GM21367 (cell line): ENCODE measurements around the gene GPC6.
"Not testable (repeated sequence)": the region's sequence is repeated elsewhere in the genome, so short reads cannot be mapped to it uniquely, and the experiment has no call there.

Experiments used
- ATAC-seq: cut with Tn5 transposase; IDR thresholded peaks from one replicate; pipeline ENCODE4 v1.9.1; 2021; ENCODE audit not compliant: unreplicated experiment

GPC6 gene

DNA sequence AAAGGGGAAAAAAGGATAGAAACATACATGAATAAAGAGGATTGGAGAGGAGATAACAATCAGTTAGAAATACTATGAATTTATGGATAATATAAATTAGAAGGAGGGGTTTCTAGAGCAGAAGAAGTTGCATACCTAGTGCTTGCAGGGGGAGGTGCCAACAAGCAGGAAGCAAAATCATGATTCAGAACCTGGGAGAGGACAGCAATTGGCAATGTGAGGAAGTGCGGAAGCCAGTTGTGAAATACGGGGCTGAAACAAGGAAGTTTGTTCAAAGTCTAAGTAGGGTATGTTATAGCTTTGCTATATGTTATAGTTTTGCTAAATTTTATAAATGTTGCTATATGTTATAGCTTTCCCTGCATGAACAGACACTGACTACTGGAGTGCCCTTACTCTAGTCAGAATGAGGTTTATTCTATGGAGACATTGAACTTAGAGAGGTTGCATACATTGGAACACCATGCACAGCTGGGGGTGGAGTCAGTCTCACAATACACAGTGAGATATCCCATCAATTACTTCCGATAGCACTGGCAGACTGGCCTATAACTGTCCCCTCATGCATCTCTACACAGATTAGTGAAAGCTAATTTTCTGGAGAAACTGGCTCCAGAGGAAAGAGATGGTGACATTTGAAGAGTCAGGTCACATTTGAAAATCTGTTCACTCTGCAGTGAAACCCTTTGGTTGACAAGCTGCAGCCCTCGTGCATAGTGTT, 92.1 kb downstream of the GPC6 start:
- ATAC-seq, result no peak

DNA sequence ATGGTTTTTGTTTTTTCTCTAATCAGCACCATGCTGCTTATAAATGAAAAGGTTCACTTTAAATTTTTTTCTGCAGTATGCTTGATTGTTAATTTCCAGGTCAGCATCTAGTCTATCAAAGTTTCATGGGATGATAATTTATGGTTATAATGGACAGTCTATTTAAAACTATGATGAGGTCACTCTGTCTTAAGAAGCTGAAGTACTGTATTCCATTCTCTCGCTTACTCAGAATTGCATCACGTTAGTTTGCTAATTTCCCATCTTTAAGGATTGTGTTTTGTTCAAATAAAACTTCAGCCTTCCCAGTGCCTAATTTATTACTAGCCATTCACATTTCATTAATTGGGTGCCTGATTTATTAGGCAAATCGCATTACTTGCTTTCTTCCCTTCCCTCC, 94.3 kb downstream of the GPC6 start:
- no peak for ATAC-seq

GRCh38 chr13:93323880-93324279, 97.3 kb downstream of the GPC6 start:
- ATAC-seq, result not testable (repeated sequence)

DNA sequence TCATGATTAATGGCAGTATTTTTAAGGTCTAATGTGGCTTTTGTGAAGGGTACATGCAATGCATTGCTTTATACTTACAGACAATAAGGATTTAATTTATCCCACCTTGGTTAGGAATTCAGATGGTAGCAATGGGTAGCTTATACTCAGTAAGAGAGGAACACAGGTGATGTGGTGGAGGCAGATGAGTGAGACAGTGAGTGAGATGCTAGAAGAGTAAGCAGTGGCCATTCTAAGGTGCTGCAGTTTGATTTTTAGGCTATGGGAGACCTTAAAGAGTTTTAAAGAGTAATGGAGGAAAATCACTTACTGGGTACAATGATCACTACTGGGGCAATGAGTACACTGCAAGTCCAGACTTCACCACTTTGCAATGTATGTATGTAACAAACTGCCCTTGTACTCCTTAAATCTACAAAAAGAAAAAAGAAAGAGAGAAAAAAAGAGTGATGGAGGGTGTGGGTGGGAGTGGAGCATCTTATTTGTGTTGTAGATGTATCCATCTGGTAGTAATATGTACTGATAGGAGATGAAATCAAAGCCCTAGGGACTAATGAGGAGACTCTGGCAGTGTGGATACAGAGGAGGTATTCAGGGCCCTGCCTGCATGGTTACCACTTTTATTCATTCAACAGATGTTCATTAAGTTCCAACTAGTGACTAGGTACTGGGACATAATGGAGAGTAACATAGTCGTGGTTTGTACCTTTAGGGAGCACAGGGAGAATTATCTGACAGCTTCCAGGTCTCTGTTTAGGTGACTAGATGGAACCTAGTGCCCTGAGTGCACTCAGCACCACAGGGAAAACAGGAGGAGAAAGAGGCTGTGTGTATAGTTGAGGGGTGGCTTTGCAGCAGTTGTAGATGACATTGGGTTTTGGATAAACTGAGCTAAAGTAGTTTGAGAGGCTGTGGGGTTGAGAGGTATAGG, 99.0 kb downstream of the GPC6 start:
- ATAC-seq, result no peak

DNA sequence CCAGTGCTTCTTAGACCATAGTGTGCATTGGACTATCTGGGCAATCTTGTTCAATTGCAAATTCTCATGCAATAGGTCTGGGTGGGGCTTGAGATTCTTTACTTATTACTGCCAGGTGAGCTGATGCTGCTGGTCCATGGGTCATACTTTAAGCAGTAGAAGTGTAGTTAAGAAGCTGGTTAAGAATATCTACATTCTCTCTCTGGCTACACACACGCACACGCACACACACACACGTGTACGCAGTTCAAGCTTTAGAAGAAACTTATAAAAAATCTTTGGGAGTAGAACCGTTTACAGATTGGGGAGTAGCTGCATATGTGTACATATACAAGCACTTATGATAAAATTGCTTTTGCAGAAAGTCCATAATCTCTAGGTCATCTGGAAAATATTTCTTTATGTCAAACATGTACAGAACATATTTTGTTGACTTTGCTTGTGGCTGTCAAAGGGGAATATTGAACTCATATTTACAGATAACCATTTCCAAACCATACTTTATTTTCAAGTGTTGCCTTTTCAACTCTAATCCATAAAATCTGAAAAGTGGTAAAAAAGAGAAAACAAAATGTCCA, 99.7 kb downstream of the GPC6 start:
- no peak for ATAC-seq

DNA sequence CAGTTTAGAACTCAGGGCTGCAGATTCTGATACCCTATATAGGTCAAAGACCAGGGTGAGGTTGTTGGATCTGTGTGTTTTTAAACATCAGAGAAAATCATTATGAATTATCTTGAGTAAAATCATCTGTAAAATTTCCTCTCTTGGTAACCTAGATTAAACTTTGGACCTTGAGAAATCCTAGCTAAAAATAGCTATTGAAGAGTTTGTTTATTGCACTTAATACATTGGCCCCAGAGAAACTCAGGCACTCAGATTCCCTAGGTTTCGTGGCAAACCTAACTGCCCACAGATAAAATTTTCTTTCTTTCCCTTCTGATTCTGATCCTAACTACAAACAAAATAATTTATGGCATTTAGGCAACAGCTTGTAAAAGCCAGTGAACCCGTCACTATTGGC, 102.3 kb downstream of the GPC6 start:
- ATAC-seq, result no peak

- ATAC-seq, result no peak
Measured at GRCh38 chr13:93336728-93337127, 110.1 kb downstream of the GPC6 start.

DNA sequence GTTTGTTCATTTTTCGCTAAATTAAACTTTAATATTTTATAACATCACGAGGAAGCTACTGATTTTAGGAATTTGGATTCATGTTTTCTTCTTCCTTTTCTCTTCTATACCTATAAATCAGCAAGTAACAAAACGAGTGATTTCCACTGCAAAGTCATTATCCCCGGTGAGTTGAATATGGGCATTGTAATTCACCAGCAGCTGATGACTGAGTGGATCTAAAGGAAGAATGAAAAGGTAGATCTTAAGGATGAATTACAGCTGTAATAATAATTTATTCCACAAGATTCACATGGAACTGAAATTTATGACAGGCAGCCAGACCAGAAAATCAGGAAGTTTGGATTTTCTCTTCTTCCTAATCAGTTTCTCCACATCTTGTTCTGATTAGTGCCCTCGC, 111.4 kb downstream of the GPC6 start:
- no peak for ATAC-seq

- ATAC-seq, result no peak
Measured at GRCh38 chr13:93338906-93339305, 112.3 kb downstream of the GPC6 start.

DNA sequence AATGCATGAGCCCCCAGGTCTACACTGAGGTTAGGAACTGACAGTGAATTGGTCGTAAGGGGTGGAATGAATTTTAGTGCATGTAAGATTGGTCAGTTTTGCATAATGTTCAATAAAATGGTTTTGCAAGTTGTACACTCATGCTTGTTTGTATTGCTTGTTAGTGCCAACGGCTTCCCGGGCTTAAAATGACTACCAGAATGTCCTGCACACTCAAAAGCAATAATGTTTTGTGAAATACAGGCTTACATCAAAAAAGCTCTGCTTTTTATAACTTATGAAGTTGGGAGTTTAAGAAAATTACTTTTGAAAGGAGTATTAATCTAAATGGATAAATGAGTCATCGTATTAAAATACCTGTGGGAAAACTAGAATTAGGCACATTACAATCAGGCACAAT, 112.9 kb downstream of the GPC6 start:
- no peak for ATAC-seq

DNA sequence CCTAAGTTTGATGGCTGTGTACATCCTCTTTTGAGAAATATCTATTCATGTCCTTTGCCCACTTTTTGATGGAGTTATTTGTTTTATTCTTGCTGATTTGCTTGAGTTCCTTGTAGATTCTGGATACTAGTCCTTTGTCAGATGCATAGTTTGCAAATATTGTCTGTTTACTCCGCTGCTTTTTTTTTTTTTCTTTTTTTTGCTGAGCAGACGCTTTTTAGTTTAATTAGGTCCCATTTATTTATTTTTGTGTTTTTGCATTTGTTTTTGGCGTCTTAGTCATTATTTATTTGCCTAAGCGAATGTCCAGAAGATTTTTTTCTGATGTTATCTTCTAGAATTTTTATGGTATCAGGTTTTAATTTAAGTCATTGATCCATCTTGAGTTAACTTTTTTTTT, 114.9 kb downstream of the GPC6 start:
- no peak for ATAC-seq

DNA sequence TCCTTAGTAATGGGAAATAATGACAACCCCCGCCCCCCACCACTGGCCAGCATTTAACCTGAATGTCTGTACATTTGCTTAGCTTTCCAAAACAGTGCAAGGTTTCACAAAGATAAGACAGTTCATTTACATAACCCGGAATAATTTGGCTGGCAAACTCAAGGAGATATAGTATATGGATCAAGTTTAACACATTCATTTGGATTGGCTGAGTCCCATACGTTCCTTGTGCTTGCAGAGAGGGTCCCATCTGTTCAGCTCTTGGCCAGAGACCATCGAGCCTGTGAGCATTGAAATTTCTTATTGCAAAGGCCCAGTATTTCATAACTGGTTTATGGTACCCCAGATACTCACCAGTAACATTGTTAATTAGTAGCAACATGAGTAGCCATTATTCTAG, 116.5 kb downstream of the GPC6 start:
- no peak for ATAC-seq

GRCh38 chr13:93344048-93344705, 117.6 kb downstream of the GPC6 start:
- no peak for ATAC-seq

DNA sequence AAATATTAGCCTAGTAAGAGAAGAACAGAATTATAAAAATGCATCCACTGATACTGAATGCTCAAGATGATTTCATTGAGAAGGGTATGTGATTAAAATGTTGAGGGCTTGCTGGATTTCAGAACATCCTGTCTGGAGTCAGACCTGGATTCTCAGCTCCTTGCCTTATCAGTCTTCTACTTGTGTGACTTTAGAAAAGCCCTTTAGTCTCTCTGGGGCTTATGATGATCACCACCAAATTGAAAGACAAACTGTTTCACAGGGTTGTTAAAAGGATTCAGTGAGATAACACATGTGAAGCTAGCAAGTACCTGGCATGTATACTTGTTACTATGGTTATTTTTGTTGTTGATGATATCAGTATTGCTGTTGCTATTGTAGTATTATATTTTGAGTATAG, 118.4 kb downstream of the GPC6 start:
- no peak for ATAC-seq

DNA sequence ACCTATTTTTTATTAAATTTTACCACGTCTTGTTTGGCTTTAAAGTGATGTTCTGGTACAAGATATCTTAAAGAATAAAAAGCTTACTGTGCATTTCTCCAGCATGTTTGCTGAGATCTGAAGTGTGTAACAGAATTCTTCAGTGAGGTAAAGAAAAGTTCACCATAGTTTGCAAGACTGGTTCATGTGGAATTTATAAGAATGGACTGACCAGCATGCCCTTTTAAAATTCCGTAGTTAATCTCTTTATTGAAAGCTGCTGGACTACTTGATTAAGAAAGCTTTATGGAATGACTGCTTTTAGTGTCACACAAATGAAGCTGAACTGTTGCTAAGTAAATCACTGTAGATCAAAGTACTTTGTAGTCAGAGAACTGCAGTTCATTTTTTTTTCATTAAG, 119.2 kb downstream of the GPC6 start:
- no peak for ATAC-seq

GRCh38 chr13:93352616-93353015, 126.0 kb downstream of the GPC6 start:
- no peak for ATAC-seq

GRCh38 chr13:93355094-93355493, 128.5 kb downstream of the GPC6 start:
- ATAC-seq, result no peak

DNA sequence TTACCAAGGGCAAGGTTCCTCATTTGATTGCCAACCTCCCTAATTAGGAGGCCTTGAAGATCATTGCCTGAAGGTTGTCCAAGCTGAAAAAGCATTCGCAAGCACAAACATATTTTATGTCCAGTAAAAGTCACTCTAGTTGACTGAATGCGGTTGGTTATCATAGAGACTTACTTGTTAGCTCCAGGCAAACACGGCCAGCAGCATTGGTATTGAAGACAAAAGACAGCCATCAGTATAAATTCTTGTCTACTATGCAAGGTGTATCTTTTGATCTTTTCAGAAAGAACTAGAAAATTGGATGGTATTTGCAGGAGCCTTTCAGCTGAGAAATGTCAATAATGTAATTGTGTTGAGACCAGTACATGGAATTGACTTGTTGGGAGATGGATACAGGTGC, 129.9 kb downstream of the GPC6 start:
- ATAC-seq, result no peak

- ATAC-seq, result no peak
Measured at GRCh38 chr13:93360021-93360420, 133.4 kb downstream of the GPC6 start.

DNA sequence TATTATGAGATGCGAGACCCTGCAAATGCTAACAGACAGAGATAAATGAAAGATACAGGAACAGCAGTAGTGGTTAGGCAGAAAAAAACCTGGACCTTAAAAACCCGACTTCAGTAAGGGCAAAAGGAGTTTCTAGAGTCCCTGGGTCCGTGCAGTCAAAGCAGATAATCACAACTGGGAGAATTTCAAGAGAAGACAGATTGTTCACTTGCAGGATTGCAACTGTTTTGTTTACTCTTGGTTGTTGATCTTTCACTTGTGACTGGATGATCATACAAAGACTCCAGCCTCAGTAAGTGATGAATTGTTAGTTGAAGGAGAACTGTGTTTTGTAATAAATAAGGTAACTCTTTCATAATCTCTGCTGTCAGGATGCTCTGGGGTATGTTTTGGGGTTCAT, 135.1 kb downstream of the GPC6 start:
- no peak for ATAC-seq

GRCh38 chr13:93364166-93364565, 137.6 kb downstream of the GPC6 start:
- ATAC-seq, result no peak
